HepG2 (cell line): ENCODE data around the gene ADH4. TPM values are rescaled to one million over a fixed set of nuclear protein-coding genes. Genes with fewer than 3 reads are reported as not detected.

ENCODE experiments used
- ATAC-seq: fragments of 200-7000 bp; cut with Tn5 transposase; 3 replicates; pipeline ENCODE4 v1.9.1; 2020; ENCODE audit warnings: mild to moderate bottlenecking, moderate library complexity
- BruUV-seq: library from RNA; stranded (reverse); fragments of 400-500 nt; replicated peaks from 2 replicates; lab custom pipeline; 2021; lab: Mats Ljungman, UMichigan
- CTCF ChIA-PET: fragments of 300-600 bp; formaldehyde crosslinking; extraction: SDS; loops from one replicate; lab custom pipeline; 2021; ENCODE audit warnings: low total read pairs, inconsistent platforms, low intra/inter-chr PET ratio; lab: Yijun Ruan, JAX
- POLR2A ChIA-PET: fragments of 350-600 bp; sonication (Branson Sonifier 250); formaldehyde crosslinking; loops from one replicate; lab custom pipeline; 2020; ENCODE audit warnings: antibody characterized with exemption, inconsistent platforms; lab: Yijun Ruan, JAX
- DNase-seq: peaks from one replicate; pipeline ENCODE4 v3.0.0-alpha.2; 2015; ENCODE audit warnings: low spot score
- FAIRE-seq: peaks from 3 replicates; lab custom pipeline; 2011; peaks lifted over from hg19 to GRCh38; lab: Jason Lieb, UNC
- H2AFZ ChIP-seq: one replicate; pipeline ENCODE4 v1.6.1; 2011; ENCODE audit warnings: low read length, inconsistent platforms
- H3K27ac ChIP-seq: fragments of 300-600 bp; 3 replicates; pipeline ENCODE4 v1.8.0; 2011; ENCODE audit warnings: mixed run types, mild to moderate bottlenecking, mixed read lengths, low read length, inconsistent platforms; ENCODE audit not compliant: insufficient read depth; ENCODE audit errors: extremely low read length
- H3K27me3 ChIP-seq, 2 experiments: fragments of 200-600 bp in 1 of 2; 2 replicates in 1 of 2; 3 replicates in 1 of 2; pipeline versions ENCODE4 v1.6.0 to v1.8.0; 2011; ENCODE audit warnings: low read length in 2 of 2, mild to moderate bottlenecking in 2 of 2, moderate library complexity in 2 of 2, inconsistent platforms in 1 of 2; ENCODE audit not compliant: insufficient read depth in 2 of 2, control insufficient read depth in 1 of 2
- H3K36me3 ChIP-seq, 2 experiments: fragments of 200-600 bp in 1 of 2; replicated peaks in 1 of 2; 2 replicates in 1 of 2; 3 replicates in 1 of 2; pipeline versions ENCODE4 v1.5.1 to v1.8.0; 2011; ENCODE audit warnings: low read length in 2 of 2, inconsistent platforms in 1 of 2; ENCODE audit not compliant: insufficient read depth in 2 of 2, control insufficient read depth in 1 of 2
- H3K4me1 ChIP-seq: 2 replicates; pipeline ENCODE4 v1.5.1; 2012; ENCODE audit warnings: low read length, inconsistent platforms; ENCODE audit not compliant: insufficient read depth
- H3K4me2 ChIP-seq: 2 replicates; pipeline ENCODE4 v1.6.0; 2011; ENCODE audit warnings: low read depth, low read length, inconsistent platforms
- H3K4me3 ChIP-seq, 3 experiments: fragments of 200-600 bp in 1 of 3; sonication (generic), shearing (Covaris generic) in 1 of 3; replicated peaks in 1 of 3; 2 replicates each; pipeline ENCODE4 v1.5.1; 2011 to 2016; ENCODE audit warnings: low read length in 3 of 3, inconsistent platforms in 2 of 3, low read depth in 2 of 3, mild to moderate bottlenecking in 2 of 3, control low read depth in 1 of 3, mixed read lengths in 1 of 3; ENCODE audit not compliant: insufficient read depth in 1 of 3
- H3K79me2 ChIP-seq: one replicate; pipeline ENCODE4 v1.6.1; 2011; ENCODE audit warnings: low read length, inconsistent platforms; ENCODE audit not compliant: insufficient read depth
- H3K9ac ChIP-seq: 2 replicates; pipeline ENCODE4 v1.6.0; 2011; ENCODE audit warnings: mild to moderate bottlenecking, low read depth, low read length, inconsistent platforms; ENCODE audit not compliant: insufficient read depth
- H3K9me3 ChIP-seq: 2 replicates; pipeline ENCODE4 v1.5.1; 2012; ENCODE audit warnings: mild to moderate bottlenecking, low read length
- H4K20me1 ChIP-seq: 2 replicates; pipeline ENCODE4 v1.6.0; 2011; ENCODE audit warnings: inconsistent platforms, mild to moderate bottlenecking, low read length, moderate library complexity; ENCODE audit not compliant: insufficient read depth
- ATM ChIP-seq: fragments of 450-650 bp; IDR thresholded peaks from 2 replicates; pipeline ENCODE4 v1.7.1; 2017; ENCODE audit warnings: mild to moderate bottlenecking, borderline replicate concordance
- DMAP1 ChIP-seq: IDR thresholded peaks from 2 replicates; pipeline ENCODE4 v1.6.1; 2016
- EEA1 ChIP-seq: sonication (generic); formaldehyde crosslinking; IDR thresholded peaks from 2 replicates; pipeline ENCODE4 v1.5.1; 2020; ENCODE audit warnings: mild to moderate bottlenecking, missing genetic modification reagents, borderline replicate concordance
- FOXA3 ChIP-seq: IDR thresholded peaks from 2 replicates; pipeline ENCODE4 v1.6.1; 2016; ENCODE audit warnings: missing genetic modification reagents, missing compliant biosample characterization
- MIER2 ChIP-seq: IDR thresholded peaks from 2 replicates; pipeline ENCODE4 v1.6.1; 2016; ENCODE audit warnings: missing biosample characterization, missing genetic modification reagents
- NBN ChIP-seq: fragments of 450-650 bp; conservative IDR thresholded peaks from 2 replicates; pipeline ENCODE4 v1.6.1; 2017
- SUZ12 ChIP-seq: fragments of 150-350 bp; IDR thresholded peaks from 2 replicates; pipeline ENCODE4 v1.6.1; 2014; ENCODE audit warnings: low read depth, low read length
- ZNF225 ChIP-seq: sonication (generic); formaldehyde crosslinking; IDR thresholded peaks from 2 replicates; pipeline ENCODE4 v1.4.0; 2020; ENCODE audit warnings: mild to moderate bottlenecking, missing genetic modification reagents
- ZNF253 ChIP-seq: sonication (generic); formaldehyde crosslinking; IDR thresholded peaks from 2 replicates; pipeline ENCODE4 v1.8.0; 2022; ENCODE audit warnings: mild to moderate bottlenecking, missing genetic modification reagents, borderline replicate concordance
- ZNF547 ChIP-seq: sonication (generic); formaldehyde crosslinking; IDR thresholded peaks from 2 replicates; pipeline ENCODE4 v1.5.1; 2020; ENCODE audit warnings: mild to moderate bottlenecking, missing genetic modification reagents
- ZNF557 ChIP-seq: sonication (generic); formaldehyde crosslinking; IDR thresholded peaks from 2 replicates; pipeline ENCODE4 v1.4.0; 2020; ENCODE audit warnings: missing genetic modification reagents
- ZNF569 ChIP-seq: sonication (generic); formaldehyde crosslinking; IDR thresholded peaks from 2 replicates; pipeline ENCODE4 v1.5.0; 2020; ENCODE audit warnings: mild to moderate bottlenecking, missing genetic modification reagents, moderate library complexity, borderline replicate concordance
- ZNF577 ChIP-seq: sonication (generic); formaldehyde crosslinking; IDR thresholded peaks from 2 replicates; pipeline ENCODE4 v1.4.0; 2020; ENCODE audit warnings: mild to moderate bottlenecking, low read depth, missing genetic modification reagents, borderline replicate concordance
- WGBS: methylation state at CpG from one replicate; pipeline ENCODE4 v1.1.6; 2017; ENCODE audit warnings: low lambda C conversion rate; 5-methylcytosine and 5-hydroxymethylcytosine counted together
- in situ Hi-C: cut with HindIII; loops from 2 replicates; pipeline ENCODE4 v1.10.0; 2017; ENCODE audit warnings: low pct_unique_long_range_greater_than_20kb; ENCODE audit not compliant: extremely low pct_ligation_motif_present
- intact Hi-C: fragments of 100-400 bp; cut with micrococcal nuclease; formaldehyde crosslinking; loops from one replicate; pipeline ENCODE4 v1.10.0; 2022; ENCODE audit not compliant: unreplicated experiment
- polyA plus RNA-seq, 8 experiments: library from polyadenylated mRNA; depleted of rRNA in 3 of 8; stranded (reverse) in 7 of 8; unstranded in 1 of 8; fragments of >200 nt; fragmentation: Illumina TruSeq in 4 of 8; extraction: Trizol in 4 of 8; gene quantifications; 2 replicates each; pipeline versions ENCODE4 v1.2.1 to v1.2.3, GENCODE V29; 2011 to 2016; ENCODE audit warnings: low read depth in 4 of 8, missing spikeins in 1 of 8, mixed read lengths in 1 of 8; ENCODE audit not compliant: insufficient read depth in 1 of 8
- total RNA-seq, 5 experiments: library from RNA; depleted of rRNA; stranded (reverse); fragments of >200 nt; fragmentation: Illumina TruSeq; extraction: Trizol; gene quantifications; 2 replicates each; pipeline ENCODE4 v1.2.3, GENCODE V29; 2016; ENCODE audit warnings: low read depth in 1 of 5
- TF ChIP-seq, protein P1 (sequence below): sonication (generic); formaldehyde crosslinking; IDR thresholded peaks from 2 replicates; pipeline ENCODE4 v1.5.0; 2020; ENCODE audit warnings: mild to moderate bottlenecking, low read depth, missing genetic modification reagents, borderline replicate concordance
- TF ChIP-seq, protein P2 (sequence below): sonication (generic); formaldehyde crosslinking; IDR thresholded peaks from 2 replicates; pipeline ENCODE4 v1.4.0; 2020; ENCODE audit warnings: mild to moderate bottlenecking, missing genetic modification reagents, borderline replicate concordance
- TF ChIP-seq, protein P3 (sequence below): sonication (generic); formaldehyde crosslinking; IDR thresholded peaks from 2 replicates; pipeline ENCODE4 v1.9.0; 2021; ENCODE audit warnings: missing genetic modification reagents, borderline replicate concordance
- TF ChIP-seq, protein P4 (sequence below): sonication (generic); formaldehyde crosslinking; IDR thresholded peaks from 2 replicates; pipeline ENCODE4 v1.5.0; 2020; ENCODE audit warnings: missing genetic modification reagents

ADH4 gene
- total and polyA plus RNA-seq, 2 of the 13 experiments (the other 11 are each of a cell fraction or from before 2014, with no cell fraction given) = 24.3 to 31.1 TPM

DNA sequence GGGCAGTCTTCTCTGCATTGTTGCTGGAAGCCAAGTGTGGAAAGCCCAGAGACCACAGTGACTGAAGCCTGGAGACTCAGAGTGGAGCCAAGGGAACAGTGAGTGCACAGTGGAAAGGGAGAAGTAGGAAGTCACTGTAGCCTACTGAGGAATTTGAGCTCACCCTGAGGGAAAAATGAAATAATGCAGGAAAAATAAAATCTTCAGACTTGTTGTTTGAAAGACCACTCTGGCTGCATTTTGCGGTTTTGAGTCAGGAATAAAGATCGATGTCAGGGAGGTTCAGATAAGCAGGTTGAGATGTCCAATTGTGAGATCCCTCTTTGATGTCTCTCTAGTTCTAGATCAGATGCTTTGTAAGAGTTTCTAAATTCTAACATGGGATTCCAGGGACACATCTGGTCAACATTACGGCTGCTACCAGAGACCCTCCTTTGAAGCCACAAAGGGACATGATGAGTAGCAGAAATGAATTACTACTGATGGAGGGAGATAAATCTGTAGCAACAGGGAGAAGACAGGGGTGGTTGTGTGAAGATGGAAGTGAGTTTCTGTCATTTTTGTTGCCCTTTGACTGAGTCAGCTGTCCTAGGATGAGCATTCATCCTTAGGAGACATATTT lies 8.4 kb downstream of the ADH4 start:
- Histone ChIP-seq H3K9ac (no peak overlapping the region), H3K36me3 (no peaks in the 10 kb centered on the region; a peak in 2 of 5 replicates), H3K4me2 (no peak overlapping the region), H3K4me3 (no peak overlapping the region), H4K20me1 (no peaks in the 10 kb centered on the region), H3K27ac (no peak overlapping the region), H3K27me3 (no peaks in the 10 kb centered on the region), H3K79me2 (no peaks in the 10 kb centered on the region), H3K9me3 (no peaks in the 10 kb centered on the region), H3K4me1 (no peaks in the 10 kb centered on the region), H2AFZ (no peak overlapping the region)
- in situ Hi-C loops = no loop called here
- FAIRE-seq = no peak
- CTCF ChIA-PET = no interaction called here
- BruUV-seq = no TSS peak
- no peak; the same call in 2 of the 3 replicates for ATAC-seq
- intact Hi-C loops = no loop called here
- WGBS = 64% methylated on average over 3 of the region's 3 CpGs
- DNase-seq = no peak
- POLR2A ChIA-PET = interaction anchor here (1.4 kb wide), 1 partner anchor 9 kb away, joined by 7 read pairs; the partner anchor contains the start of gene ADH4
- TF ChIP-seq ZNF569 (CRISPR knock-in tag) (no peak), EEA1 (CRISPR knock-in tag) (no peak), DMAP1 (CRISPR knock-in tag) (no peak), MIER2 (CRISPR knock-in tag) (no peak), ZNF577 (CRISPR knock-in tag) (no peak), SUZ12 (no peak), ZNF547 (CRISPR knock-in tag) (no peak), ZNF225 (no peak), ZNF557 (CRISPR knock-in tag) (no peak), NBN (no peak), FOXA3 (CRISPR knock-in tag) (no peak), ZNF253 (CRISPR knock-in tag) (no peak), ATM (no peak)
- TF ChIP-seq, protein P1, sequence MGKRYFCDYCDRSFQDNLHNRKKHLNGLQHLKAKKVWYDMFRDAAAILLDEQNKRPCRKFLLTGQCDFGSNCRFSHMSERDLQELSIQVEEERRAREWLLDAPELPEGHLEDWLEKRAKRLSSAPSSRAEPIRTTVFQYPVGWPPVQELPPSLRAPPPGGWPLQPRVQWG (CRISPR knock-in tag) = no peak
- TF ChIP-seq, protein P2, sequence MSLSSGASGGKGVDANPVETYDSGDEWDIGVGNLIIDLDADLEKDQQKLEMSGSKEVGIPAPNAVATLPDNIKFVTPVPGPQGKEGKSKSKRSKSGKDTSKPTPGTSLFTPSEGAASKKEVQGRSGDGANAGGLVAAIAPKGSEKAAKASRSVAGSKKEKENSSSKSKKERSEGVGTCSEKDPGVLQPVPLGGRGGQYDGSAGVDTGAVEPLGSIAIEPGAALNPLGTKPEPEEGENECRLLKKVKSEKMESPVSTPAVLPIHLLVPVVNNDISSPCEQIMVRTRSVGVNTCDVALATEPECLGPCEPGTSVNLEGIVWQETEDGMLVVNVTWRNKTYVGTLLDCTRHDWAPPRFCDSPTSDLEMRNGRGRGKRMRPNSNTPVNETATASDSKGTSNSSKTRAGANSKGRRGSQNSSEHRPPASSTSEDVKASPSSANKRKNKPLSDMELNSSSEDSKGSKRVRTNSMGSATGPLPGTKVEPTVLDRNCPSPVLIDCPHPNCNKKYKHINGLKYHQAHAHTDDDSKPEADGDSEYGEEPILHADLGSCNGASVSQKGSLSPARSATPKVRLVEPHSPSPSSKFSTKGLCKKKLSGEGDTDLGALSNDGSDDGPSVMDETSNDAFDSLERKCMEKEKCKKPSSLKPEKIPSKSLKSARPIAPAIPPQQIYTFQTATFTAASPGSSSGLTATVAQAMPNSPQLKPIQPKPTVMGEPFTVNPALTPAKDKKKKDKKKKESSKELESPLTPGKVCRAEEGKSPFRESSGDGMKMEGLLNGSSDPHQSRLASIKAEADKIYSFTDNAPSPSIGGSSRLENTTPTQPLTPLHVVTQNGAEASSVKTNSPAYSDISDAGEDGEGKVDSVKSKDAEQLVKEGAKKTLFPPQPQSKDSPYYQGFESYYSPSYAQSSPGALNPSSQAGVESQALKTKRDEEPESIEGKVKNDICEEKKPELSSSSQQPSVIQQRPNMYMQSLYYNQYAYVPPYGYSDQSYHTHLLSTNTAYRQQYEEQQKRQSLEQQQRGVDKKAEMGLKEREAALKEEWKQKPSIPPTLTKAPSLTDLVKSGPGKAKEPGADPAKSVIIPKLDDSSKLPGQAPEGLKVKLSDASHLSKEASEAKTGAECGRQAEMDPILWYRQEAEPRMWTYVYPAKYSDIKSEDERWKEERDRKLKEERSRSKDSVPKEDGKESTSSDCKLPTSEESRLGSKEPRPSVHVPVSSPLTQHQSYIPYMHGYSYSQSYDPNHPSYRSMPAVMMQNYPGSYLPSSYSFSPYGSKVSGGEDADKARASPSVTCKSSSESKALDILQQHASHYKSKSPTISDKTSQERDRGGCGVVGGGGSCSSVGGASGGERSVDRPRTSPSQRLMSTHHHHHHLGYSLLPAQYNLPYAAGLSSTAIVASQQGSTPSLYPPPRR (CRISPR knock-in tag) = no peak
- TF ChIP-seq, protein P3, sequence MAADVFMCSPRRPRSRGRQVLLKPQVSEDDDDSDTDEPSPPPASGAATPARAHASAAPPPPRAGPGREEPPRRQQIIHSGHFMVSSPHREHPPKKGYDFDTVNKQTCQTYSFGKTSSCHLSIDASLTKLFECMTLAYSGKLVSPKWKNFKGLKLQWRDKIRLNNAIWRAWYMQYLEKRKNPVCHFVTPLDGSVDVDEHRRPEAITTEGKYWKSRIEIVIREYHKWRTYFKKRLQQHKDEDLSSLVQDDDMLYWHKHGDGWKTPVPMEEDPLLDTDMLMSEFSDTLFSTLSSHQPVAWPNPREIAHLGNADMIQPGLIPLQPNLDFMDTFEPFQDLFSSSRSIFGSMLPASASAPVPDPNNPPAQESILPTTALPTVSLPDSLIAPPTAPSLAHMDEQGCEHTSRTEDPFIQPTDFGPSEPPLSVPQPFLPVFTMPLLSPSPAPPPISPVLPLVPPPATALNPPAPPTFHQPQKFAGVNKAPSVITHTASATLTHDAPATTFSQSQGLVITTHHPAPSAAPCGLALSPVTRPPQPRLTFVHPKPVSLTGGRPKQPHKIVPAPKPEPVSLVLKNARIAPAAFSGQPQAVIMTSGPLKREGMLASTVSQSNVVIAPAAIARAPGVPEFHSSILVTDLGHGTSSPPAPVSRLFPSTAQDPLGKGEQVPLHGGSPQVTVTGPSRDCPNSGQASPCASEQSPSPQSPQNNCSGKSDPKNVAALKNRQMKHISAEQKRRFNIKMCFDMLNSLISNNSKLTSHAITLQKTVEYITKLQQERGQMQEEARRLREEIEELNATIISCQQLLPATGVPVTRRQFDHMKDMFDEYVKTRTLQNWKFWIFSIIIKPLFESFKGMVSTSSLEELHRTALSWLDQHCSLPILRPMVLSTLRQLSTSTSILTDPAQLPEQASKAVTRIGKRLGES = no peak
- TF ChIP-seq, protein P4, sequence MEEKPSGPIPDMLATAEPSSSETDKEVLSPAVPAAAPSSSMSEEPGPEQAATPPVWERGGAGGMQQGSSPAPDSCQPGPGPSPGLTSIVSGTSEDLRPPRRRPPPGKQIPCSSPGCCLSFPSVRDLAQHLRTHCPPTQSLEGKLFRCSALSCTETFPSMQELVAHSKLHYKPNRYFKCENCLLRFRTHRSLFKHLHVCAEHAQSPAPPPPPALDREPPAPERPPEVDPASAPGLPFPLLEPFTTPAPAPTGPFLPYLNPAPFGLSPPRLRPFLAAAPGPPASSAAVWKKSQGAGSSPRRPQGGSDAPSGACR = no peak
